ENCODE data around the gene CYBA.

- TF ChIP-seq EP300 (IDR thresholded peaks at IDR 0.05; ENCODE audit: low read depth) (no peak), POLR2AphosphoS5 (IDR thresholded peaks at IDR 0.05) (no peak)
Measured at GRCh38 chr16:88647178-88648070, 3.4 kb downstream of the CYBA start.

All from transverse colon (tissue), 3 donors.